ENCODE results near the gene NDUFV2. TPM values are rescaled to one million over a fixed set of nuclear protein-coding genes. Genes with fewer than 3 reads are reported as not detected.
A peak's percentile ranks its signal among the peaks of the same experiment; 100 is the strongest.

Gene NDUFV2
- 100 to 1,000 TPM in 2 of 3 donors, 10 to 100 TPM in 1; 88.7 to 155 (median 115) TPM for polyA plus RNA-seq

DNA sequence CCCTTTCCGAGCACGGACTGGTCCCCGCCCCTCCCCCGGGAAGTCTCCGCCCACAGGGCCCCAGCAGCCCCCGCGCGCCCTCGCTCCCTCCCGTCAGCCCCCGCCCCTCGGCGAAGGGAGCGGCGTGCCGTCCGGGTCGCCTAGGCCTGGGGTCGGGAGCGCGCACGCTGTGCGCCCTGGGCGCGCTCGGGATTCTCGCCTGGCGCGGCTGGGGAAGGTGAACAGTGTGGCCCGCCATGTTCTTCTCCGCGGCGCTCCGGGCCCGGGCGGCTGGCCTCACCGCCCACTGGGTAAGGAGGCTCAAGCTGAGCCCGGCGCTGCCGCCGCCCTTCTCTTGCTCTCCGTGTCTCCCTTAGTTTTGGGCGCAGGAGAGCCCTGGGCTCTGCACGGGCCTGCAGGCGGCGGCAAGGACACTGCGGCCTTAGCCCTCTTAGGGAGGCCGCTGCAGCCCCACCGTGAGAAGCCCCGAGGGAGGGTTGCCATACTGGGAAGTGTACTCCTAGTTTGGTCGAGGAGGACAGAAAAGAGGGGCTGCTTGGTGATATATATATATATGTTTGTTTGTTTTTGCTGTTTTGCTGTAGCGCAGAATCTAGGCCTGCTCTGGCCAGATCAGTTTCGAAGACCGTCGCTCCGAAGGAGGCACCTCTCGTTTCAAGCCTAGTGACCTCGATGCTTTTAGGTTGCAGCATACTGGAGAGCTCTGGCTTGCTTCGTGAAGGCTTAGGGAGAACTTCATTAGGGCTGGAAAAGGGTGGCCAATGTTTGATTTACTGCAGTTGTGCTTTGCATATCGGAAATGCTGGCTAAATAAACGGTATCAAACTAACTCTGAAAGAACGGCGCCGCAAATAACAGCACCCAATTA is at the start of gene NDUFV2:
TSS of gene NDUFV2 (plus strand) at position 192 of the 868 bp plus-strand sequence. CDS start at position 237, 45 bp downstream.
- Mint-ChIP-seq H3K27ac (peak within 1 kb of the TSS; percentile 84 to 97 (median 93)), H3K36me3 (no peaks in the 10 kb centered on the region), H3K27me3 (ENCODE audit: low read depth in 3 of 3) (no peaks in the 10 kb centered on the region), H3K4me1 (peaks cover 59 to 64% of the 10 kb centered on the region in 2 donors), H3K9me3 (no peaks in the 10 kb centered on the region), H3K4me3 (peak within 1 kb of the TSS; percentile 89 to 93 (median 93))
- peak; percentile 96 to 97 (median 97) for DNase-seq

- no peak overlapping the region for H3K4me3 Mint-ChIP-seq
- DNase-seq, result no peak
- H3K36me3 Mint-ChIP-seq, result peaks cover 0 to 5% (median 4%) of the 10 kb centered on the region in 3 donors
- no peak overlapping the region for H3K27ac Mint-ChIP-seq
- no peaks in the 10 kb centered on the region for H3K4me1 Mint-ChIP-seq
- peaks cover 0 to 2% (median 0%) of the 10 kb centered on the region in 3 donors for H3K27me3 Mint-ChIP-seq (ENCODE audit: low read depth in 3 of 3)
- peaks cover 0 to 15% (median under 1%) of the 10 kb centered on the region in 6 donors for H3K9me3 Mint-ChIP-seq
These were observed 48.7 kb upstream of the NDUFV2 start for GRCh38 chr18:9053814-9054213.

GRCh38 chr18:9055185-9055584 is 47.3 kb upstream of the NDUFV2 start:
- Mint-ChIP-seq H3K9me3 (peaks cover 0 to 12% (median under 1%) of the 10 kb centered on the region in 6 donors), H3K27ac (no peak overlapping the region), H3K27me3 (ENCODE audit: low read depth in 3 of 3) (peaks cover 0 to 2% (median 0%) of the 10 kb centered on the region in 3 donors), H3K4me1 (no peaks in the 10 kb centered on the region), H3K36me3 (peaks cover 0 to 4% (median 3%) of the 10 kb centered on the region in 3 donors), H3K4me3 (no peak overlapping the region)
- no peak for DNase-seq

GRCh38 chr18:9055626-9056025 is 46.9 kb upstream of the NDUFV2 start:
- no peak overlapping the region for H3K4me3 Mint-ChIP-seq
- DNase-seq, result no peak
- H3K4me1 Mint-ChIP-seq, result no peaks in the 10 kb centered on the region
- peaks cover 0 to 4% (median 0%) of the 10 kb centered on the region in 3 donors for H3K36me3 Mint-ChIP-seq
- H3K9me3 Mint-ChIP-seq, result peaks cover 0 to 9% (median under 1%) of the 10 kb centered on the region in 6 donors
- no peak overlapping the region for H3K27ac Mint-ChIP-seq
- H3K27me3 Mint-ChIP-seq (ENCODE audit: low read depth in 3 of 3), result peaks cover 0 to 2% (median 0%) of the 10 kb centered on the region in 3 donors

DNA sequence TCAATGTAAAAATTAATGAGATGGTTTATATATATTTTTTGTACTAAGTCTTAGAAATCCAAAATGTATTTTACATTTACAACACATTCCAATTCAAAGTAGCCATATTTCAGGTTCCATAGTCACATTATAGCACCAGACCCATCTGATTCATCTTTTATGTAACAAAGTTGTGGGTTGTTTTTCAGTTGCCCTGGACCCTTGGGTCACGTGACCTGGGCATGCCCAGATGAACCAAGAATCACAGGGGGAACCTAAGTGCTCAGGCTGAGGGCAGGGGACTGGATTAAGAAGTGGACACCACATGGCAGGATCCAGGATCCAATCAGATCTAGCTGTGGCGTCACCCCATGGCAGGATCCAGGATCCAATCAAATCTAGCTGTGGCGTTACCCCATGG is 44.9 kb upstream of the NDUFV2 start:
- Mint-ChIP-seq H3K4me3 (no peak overlapping the region), H3K27ac (no peak overlapping the region), H3K36me3 (no peaks in the 10 kb centered on the region), H3K9me3 (peaks cover 0 to 6% (median 0%) of the 10 kb centered on the region in 6 donors), H3K4me1 (no peaks in the 10 kb centered on the region), H3K27me3 (ENCODE audit: low read depth in 3 of 3) (peaks cover 0 to 5% (median 4%) of the 10 kb centered on the region in 3 donors)
- no peak for DNase-seq

DNA sequence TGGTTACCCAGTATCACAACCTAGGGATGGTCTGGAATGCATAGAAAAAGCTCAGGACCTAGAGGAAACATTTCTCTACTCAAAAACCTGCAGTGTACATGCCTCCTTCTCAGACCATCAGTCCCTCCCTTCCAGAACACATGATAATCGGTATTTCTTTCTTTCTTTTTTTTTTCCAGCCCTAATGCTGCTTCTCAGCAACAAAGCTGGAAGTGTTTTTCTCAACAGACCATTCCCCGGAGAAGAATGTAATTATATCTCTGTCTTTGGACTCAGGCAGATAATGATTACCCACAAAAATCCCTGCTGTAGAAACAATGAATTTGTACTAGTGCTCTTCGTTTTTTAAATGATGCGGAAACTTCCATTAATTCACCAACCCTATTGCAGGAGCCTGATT is 44.1 kb upstream of the NDUFV2 start:
- no peak for DNase-seq
- no peak overlapping the region for H3K4me3 Mint-ChIP-seq
- H3K36me3 Mint-ChIP-seq, result no peaks in the 10 kb centered on the region
- H3K27ac Mint-ChIP-seq, result no peak overlapping the region
- H3K9me3 Mint-ChIP-seq, result peaks cover 0 to 2% (median 0%) of the 10 kb centered on the region in 6 donors
- no peaks in the 10 kb centered on the region for H3K4me1 Mint-ChIP-seq
- H3K27me3 Mint-ChIP-seq (ENCODE audit: low read depth in 3 of 3), result peaks cover 0 to 5% (median 4%) of the 10 kb centered on the region in 3 donors

DNA sequence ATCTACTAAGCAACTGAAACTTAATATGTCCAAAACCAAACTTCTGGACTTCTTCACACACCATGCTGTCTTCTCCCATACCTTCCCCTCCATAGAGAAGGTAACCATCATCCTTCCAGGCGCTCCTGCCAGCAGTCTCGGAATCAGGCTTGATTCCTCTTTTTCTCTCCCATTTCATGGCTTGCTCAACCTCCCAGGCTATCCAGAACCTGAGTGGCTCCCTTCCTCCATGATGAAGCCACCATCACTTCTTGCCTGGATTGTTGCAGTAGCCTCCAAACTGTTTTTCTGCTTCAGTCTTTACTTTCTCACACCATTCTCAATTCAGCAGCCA is 40.1 kb upstream of the NDUFV2 start:
- DNase-seq, result no peak
- Mint-ChIP-seq H3K9me3 (no peaks in the 10 kb centered on the region), H3K27ac (no peak overlapping the region), H3K27me3 (ENCODE audit: low read depth in 3 of 3) (peaks cover 2 to 5% (median 4%) of the 10 kb centered on the region in 3 donors), H3K4me3 (no peak overlapping the region), H3K4me1 (no peaks in the 10 kb centered on the region), H3K36me3 (no peaks in the 10 kb centered on the region)

DNA sequence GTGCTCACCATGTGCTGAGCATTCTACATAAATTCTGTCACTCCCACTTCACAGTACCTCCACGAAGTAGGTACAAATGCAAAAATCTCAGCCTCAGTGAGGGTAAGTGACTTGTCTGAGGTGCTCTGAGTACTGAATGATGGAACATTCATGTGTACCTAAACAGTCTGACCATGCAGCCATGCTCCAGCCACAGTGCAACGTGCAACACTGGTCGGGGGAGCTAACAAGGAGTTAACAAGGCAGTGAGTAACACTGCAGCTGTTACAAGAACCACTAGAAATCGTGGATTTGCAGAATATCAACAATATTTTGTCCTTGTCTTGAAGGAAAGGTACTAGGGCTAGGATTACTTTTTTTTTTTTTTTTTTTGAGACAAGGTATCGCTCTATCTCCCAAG is 36.6 kb upstream of the NDUFV2 start:
- H3K27me3 Mint-ChIP-seq (ENCODE audit: low read depth in 3 of 3), result peaks cover 2 to 3% (median 2%) of the 10 kb centered on the region in 3 donors
- H3K4me3 Mint-ChIP-seq, result no peak overlapping the region
- DNase-seq, result no peak
- no peak overlapping the region for H3K27ac Mint-ChIP-seq
- H3K9me3 Mint-ChIP-seq, result no peaks in the 10 kb centered on the region
- H3K4me1 Mint-ChIP-seq, result no peaks in the 10 kb centered on the region
- no peaks in the 10 kb centered on the region for H3K36me3 Mint-ChIP-seq

DNA sequence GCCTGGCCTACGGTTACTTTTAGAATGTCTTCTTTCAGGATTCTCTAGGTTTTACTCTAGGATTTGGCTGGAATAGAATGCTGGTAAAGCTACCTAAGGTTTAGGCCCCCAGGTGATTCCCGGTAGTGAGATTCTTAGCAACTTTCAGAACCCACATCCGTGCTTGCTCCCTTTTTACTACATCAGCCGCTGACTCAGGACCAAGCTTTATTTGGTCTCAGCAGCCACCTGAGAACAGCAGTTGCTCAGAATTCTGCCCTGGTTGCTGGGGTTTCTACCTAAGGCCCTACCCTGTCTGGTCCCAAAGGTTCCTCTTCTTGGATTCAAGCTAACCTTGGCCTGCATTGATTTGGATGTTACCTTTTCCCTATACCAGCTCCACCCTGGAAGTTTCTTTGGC is 36.1 kb upstream of the NDUFV2 start:
- Mint-ChIP-seq H3K27ac (no peak overlapping the region), H3K9me3 (no peaks in the 10 kb centered on the region), H3K27me3 (ENCODE audit: low read depth in 3 of 3) (peaks cover 0 to 2% (median 0%) of the 10 kb centered on the region in 3 donors), H3K36me3 (no peaks in the 10 kb centered on the region), H3K4me3 (no peak overlapping the region), H3K4me1 (no peaks in the 10 kb centered on the region)
- DNase-seq, result no peak

DNA sequence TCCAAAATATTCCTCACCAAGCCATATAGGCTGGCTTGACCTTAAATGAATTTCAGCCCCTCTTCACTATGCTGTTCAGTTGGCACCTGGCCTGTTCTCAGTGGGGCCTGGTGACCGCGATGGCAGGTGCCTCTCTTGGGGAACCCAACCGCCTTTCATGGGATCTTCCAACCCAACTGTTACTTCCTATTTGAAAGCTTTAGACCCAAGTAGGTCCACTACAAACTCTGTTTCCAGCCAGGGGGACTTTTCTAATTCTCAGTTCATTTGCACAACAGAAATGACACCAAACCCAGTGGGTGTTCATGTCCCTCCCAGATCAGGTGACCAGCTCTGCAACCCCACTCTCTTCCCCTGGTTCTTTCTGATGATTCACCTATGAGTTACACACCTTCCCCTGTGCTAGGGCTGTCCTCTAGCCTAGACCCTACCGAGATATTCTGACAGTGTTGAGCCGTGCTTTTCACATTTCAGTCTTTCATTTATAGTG is 35.6 kb upstream of the NDUFV2 start:
- no peaks in the 10 kb centered on the region for H3K9me3 Mint-ChIP-seq
- DNase-seq, result no peak
- no peaks in the 10 kb centered on the region for H3K4me1 Mint-ChIP-seq
- H3K36me3 Mint-ChIP-seq, result no peaks in the 10 kb centered on the region
- no peak overlapping the region for H3K27ac Mint-ChIP-seq
- H3K4me3 Mint-ChIP-seq, result no peak overlapping the region
- peaks cover 0 to 2% (median 0%) of the 10 kb centered on the region in 3 donors for H3K27me3 Mint-ChIP-seq (ENCODE audit: low read depth in 3 of 3)

- no peak for DNase-seq
- H3K9me3 Mint-ChIP-seq, result no peaks in the 10 kb centered on the region
- no peaks in the 10 kb centered on the region for H3K36me3 Mint-ChIP-seq
- H3K4me1 Mint-ChIP-seq, result no peaks in the 10 kb centered on the region
- peaks cover 0 to 2% (median 0%) of the 10 kb centered on the region in 3 donors for H3K27me3 Mint-ChIP-seq (ENCODE audit: low read depth in 3 of 3)
- H3K4me3 Mint-ChIP-seq, result no peak overlapping the region
- no peak overlapping the region for H3K27ac Mint-ChIP-seq
These were observed 34.7 kb upstream of the NDUFV2 start for GRCh38 chr18:9067823-9068222.

DNA sequence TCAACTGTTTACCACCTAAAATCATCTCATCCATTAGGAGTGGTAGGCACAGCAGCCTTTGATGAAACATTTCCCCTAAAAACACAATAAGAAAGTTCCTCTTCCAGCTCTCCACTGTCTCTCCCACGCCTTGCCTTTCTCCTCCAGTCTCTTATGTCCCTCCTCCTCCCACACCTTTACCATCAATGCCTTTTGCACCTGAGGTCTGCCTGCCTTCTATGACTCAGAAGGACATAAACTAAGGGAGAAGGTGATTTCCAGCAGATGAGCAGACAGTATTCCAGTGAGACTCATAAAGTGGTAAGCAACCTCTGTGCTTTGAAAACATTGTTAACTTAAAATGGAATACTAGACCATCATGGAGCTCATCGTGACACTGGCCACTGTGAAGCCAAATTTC is 34.2 kb upstream of the NDUFV2 start:
- Mint-ChIP-seq H3K27me3 (ENCODE audit: low read depth in 3 of 3) (peaks cover 0 to 2% (median 0%) of the 10 kb centered on the region in 3 donors), H3K36me3 (no peaks in the 10 kb centered on the region), H3K27ac (no peak overlapping the region), H3K4me3 (no peak overlapping the region), H3K9me3 (no peaks in the 10 kb centered on the region), H3K4me1 (peaks cover 0 to 2% of the 10 kb centered on the region in 2 donors)
- DNase-seq, result no peak

DNA sequence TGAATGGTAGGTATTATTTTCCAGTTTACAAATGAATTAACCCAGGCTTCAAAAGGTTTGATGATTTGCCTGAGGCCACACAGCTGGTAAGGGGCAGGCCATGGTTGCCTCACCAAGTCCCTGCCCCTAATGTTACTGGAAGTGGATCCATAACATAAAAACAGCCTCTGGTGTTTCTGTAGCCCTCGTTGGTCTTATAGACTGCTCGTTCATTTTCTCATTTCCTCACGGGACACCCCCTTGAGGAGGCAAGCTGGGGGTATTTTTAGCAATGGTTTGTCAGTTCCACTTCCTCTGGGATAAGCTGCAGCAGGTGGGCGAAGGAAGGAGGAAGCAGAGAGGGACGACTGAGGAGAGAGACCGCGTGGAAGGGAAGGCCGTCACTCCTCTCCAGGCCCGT is 32.9 kb upstream of the NDUFV2 start:
- H3K27ac Mint-ChIP-seq, result no peak overlapping the region
- peaks cover 0 to 6% (median 4%) of the 10 kb centered on the region in 3 donors for H3K27me3 Mint-ChIP-seq (ENCODE audit: low read depth in 3 of 3)
- no peaks in the 10 kb centered on the region for H3K36me3 Mint-ChIP-seq
- DNase-seq, result no peak
- no peaks in the 10 kb centered on the region for H3K9me3 Mint-ChIP-seq
- peaks cover 4 to 12% of the 10 kb centered on the region in 2 donors for H3K4me1 Mint-ChIP-seq
- H3K4me3 Mint-ChIP-seq, result no peak overlapping the region

- Mint-ChIP-seq H3K27me3 (ENCODE audit: low read depth in 3 of 3) (peaks cover 0 to 6% (median 4%) of the 10 kb centered on the region in 3 donors), H3K4me3 (no peak overlapping the region), H3K27ac (no peak overlapping the region), H3K4me1 (peaks cover 4 to 12% of the 10 kb centered on the region in 2 donors), H3K36me3 (no peaks in the 10 kb centered on the region), H3K9me3 (no peaks in the 10 kb centered on the region)
- DNase-seq, result no peak
These were observed 32.3 kb upstream of the NDUFV2 start for GRCh38 chr18:9070212-9070611.
